MM.1S (cell line): Measurements from ENCODE around the gene ARSK.

Experiments
- CTCF ChIP-seq: fragments of 300-600 bp; sonication (generic); IDR thresholded peaks from 2 replicates; pipeline ENCODE4 v1.5.1; 2016; ENCODE audit warnings: antibody characterized with exemption, low read length, mixed read lengths
- EZH2 ChIP-seq: fragments of 300-600 bp; sonication (generic); optimal IDR thresholded peaks from 2 replicates; pipeline ENCODE3; 2017; ENCODE audit warnings: low read depth, mild to moderate bottlenecking, antibody characterized with exemption, low read length, mixed read lengths
- EZH2phosphoT487 ChIP-seq: fragments of 300-600 bp; sonication (generic); IDR thresholded peaks from 2 replicates; pipeline ENCODE4 v1.6.1; 2018; ENCODE audit warnings: antibody characterized with exemption, low read length

GRCh38 chr5:95528565-95528964, 26.3 kb upstream of the ARSK start:
- TF ChIP-seq CTCF (no peak), EZH2 (no peak), EZH2phosphoT487 (no peak)
